GM18498 (cell line): ENCODE results near the gene PTGDR.

Experiments
- ATAC-seq: cut with Tn5 transposase; IDR thresholded peaks from one replicate; pipeline ENCODE4 v1.9.1; 2021; ENCODE audit warnings: mild to moderate bottlenecking, moderate library complexity; ENCODE audit not compliant: unreplicated experiment

The PTGDR gene

DNA sequence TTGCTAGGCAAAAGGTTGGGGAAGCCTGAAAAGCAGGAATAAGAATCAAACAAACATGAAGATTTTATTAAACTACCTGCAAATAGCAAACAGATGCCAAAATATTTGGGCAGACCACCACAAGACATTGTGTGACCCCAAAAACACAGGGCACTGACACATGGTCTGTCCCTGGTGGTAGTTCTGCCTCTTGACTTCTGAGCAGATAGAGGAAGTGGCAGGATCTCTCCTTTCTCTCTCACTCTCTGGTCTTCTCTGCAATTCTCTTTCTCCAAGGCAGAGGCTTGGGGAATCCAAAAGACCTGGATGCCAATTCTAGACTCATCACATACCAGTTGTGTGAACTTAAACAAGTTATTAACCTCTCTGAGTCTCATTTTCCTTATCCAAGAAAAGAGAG lies 4.3 kb upstream of the PTGDR start:
- ATAC-seq, result no peak

GRCh38 chr14:52265253-52265652 lies 2.2 kb upstream of the PTGDR start:
- no peak for ATAC-seq

DNA sequence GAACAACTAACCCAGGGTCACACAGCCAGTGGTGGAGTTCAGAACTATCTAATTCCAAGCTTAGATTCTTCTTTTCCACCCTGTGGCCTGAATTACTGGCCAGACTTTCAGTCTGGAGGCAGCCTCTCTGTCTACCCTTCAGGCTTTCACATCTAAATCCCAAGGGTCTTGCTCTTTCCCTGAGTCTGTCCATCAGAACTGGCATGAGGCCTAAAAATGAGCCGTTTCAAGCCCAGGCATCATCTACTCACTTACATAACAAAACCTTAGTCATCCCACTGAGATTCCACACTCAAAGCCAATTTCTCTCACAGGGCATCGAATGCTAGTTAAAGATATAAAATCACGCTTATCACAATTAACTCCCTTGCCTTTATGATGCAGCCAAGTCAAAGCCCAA lies 1.3 kb upstream of the PTGDR start:
- ATAC-seq, result no peak

DNA sequence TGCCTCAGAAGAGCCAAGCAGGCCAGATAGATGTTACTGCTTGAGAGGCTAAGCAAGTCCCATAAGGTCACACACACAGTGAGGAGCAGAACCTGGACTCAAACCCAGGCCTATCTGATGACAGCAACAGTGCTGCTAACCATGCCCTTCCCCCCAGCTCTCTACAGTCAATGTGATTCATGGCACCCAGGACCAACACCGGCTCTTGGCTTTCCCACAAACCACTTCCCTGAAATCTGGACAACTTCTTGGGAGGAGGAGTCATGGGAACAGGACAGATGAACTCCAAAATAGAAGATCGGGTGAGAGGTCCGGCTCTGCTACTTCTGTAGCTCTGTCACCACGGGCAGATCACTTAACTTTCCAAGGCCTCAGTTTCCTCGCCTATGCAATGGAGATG lies 716 bp upstream of the PTGDR start:
- no peak for ATAC-seq

DNA sequence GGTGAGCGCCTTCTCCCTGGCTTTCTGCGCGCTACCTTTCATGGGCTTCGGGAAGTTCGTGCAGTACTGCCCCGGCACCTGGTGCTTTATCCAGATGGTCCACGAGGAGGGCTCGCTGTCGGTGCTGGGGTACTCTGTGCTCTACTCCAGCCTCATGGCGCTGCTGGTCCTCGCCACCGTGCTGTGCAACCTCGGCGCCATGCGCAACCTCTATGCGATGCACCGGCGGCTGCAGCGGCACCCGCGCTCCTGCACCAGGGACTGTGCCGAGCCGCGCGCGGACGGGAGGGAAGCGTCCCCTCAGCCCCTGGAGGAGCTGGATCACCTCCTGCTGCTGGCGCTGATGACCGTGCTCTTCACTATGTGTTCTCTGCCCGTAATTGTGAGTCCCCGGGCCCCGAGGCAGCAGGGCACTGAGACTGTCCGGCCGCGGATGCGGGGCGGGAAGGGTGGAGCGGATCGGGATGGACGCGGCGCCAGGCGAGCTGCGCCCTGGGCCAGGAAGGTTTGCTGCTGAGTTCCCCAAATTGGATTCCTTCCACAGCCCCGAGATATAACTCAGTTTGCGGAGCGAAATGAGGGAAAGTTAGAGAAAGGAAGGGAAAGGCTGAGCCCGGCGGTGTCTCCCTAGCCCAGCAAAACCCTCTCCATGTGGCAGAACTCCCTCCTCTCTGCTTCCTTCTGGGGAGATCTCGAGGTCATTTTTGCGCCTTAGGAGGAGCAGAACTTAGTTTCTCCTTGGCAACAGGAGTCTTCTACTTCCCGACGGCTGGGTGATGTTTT lies 972 bp downstream of the PTGDR start:
- no peak for ATAC-seq

DNA sequence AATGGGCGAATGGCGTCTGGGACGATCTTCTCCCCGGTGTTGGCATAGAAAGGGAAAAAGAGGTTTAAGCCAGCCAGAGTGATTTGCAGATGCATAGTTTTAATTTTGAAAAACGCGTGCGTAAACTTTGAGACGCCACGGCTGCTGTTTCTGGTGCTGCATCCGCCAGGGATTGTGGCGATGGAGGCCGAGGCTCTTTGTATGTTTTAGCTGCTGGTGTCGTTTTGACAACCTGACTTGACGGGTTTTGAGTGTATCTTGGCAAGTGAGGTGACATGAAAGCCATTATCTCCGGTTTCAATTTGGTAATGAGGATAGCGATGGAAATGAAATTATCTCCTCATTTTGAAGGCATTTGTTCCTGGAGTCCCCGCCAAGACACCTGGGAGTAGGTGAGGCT lies 1.6 kb downstream of the PTGDR start:
- no peak for ATAC-seq

- no peak for ATAC-seq
Observed at GRCh38 chr14:52269982-52270381, 2.5 kb downstream of the PTGDR start.

DNA sequence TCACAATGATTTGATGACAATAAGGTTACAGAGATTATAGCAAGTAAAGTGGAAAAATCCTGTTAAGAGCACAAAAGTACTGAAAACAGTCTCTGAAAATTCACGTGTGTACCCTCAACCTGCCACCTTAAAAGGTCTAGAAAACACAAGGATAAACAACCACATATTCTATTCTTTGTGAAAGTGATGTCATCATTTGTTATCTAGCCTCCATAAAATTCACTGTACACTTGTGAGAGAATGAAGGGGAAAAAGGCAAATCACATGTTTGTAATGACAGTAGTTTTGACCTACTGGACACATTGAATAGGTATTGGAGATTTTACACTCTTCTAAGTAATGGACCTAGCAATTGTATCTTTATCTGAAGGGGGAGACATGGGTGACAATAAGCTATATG lies 4.0 kb downstream of the PTGDR start:
- no peak for ATAC-seq

DNA sequence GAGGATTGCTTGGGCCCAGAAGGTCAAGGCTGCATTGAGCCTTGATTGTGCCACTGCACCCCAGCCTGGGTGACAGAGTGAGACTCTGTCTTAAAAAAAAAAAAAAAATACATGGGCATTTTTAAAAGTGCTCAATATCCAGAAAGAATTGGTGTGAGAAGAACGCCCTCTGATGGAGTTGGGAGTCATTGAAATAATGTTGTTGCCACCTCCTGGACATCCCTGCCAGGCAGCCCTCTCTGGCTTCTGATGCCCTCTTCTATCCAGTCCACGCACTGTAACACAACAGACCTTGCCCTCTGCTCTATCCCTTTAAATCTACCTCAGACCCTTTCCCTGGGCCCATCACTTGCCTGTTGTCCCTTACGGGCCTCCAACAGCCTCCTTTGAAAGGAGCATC lies 4.9 kb downstream of the PTGDR start:
- ATAC-seq, result no peak

- ATAC-seq, result no peak
Observed at GRCh38 chr14:52275372-52275771, 7.9 kb downstream of the PTGDR start.

GRCh38 chr14:52277552-52277951 lies 10.1 kb downstream of the PTGDR start:
- no peak for ATAC-seq

DNA sequence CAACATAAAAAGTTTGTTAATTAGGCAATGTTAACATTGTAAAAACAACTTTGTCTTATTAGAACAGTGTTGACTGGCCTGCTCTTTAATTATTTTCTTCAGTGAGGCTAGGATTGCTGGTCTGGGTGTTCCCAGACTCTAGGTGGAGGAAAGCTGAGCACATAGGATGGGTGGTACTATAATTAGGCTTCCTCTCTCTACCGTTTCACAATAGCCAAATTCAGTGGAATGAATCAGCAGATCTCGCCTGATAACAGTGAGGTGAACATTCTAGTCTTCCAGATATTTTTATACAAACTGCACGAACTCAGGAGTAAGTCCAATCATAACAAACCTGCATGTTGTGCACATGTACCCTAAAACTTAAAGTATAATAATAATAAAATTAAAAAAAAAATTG lies 11.9 kb downstream of the PTGDR start:
- no peak for ATAC-seq

DNA sequence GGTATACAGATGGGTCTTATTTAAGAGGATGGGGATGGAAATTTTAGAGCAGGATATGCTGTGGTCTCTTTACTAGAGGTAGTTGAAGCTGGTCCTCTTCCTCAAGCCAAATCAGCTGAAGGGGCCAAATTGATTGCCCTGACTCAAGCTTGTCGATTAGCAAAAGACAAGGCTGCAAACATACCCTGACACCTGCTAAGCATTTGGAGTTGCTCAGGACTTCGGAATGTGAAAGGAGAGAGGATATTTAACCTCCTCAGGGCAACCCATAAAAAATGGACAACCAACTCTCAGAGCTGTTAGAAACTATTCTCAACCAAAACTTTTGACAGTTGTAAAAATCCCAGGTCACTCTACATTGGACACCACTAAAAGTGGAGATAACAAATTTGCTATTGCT lies 15.6 kb downstream of the PTGDR start:
- ATAC-seq, result no peak

- ATAC-seq, result no peak
Observed at GRCh38 chr14:52286661-52287649, 19.5 kb downstream of the PTGDR start.

DNA sequence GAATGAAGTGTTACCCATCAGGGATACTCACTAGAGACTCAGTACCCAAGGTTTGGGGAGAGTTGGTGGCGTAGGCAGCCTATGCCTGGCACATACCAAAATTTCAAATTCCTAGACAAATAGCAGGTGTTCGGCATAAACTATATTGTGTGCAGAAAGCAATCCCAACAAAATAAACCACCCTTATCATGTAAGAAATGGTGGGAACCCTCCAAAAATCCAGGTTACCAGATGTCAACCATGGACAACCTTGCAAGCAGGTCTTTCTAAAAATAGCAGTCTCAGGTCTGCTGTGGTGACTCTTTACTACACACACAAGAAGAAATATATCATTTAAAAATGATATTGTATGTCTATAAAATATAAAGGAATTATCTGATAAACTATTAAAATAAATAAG lies 28.9 kb downstream of the PTGDR start:
- no peak for ATAC-seq

GRCh38 chr14:52298795-52299194 lies 31.3 kb downstream of the PTGDR start:
- no peak for ATAC-seq

GRCh38 chr14:52299692-52300278 lies 32.3 kb downstream of the PTGDR start:
- ATAC-seq, result peak; percentile 51

GRCh38 chr14:52303236-52303635 lies 35.7 kb downstream of the PTGDR start:
- no peak for ATAC-seq

GRCh38 chr14:52304248-52304904 lies 36.9 kb downstream of the PTGDR start:
- no peak for ATAC-seq

GRCh38 chr14:52305014-52305413 lies 37.5 kb downstream of the PTGDR start:
- ATAC-seq, result no peak

DNA sequence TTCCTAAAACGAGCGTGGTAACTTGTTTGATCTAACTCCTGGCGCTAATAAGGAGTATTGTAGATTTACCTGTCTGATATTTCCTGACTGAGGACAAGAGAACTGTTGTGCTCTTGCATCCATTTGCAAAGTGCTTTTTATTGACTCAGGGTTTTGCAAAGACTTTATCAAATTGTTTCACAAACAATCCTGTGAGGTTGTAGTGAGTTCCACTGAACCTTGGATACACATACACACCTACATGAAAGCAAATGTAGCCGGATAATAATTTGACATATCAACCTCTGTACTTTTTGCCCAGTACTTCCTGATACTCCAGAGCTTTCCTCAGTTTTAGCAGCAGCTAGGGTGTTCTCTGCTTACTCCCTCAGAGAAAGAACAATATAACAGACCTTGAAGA lies 39.9 kb downstream of the PTGDR start:
- no peak for ATAC-seq
